SK-N-SH treated with all-trans-retinoic acid at 6 μM for 48 hours (cell line): ENCODE data around the gene PTPRF.

ENCODE experiments used
- ATAC-seq: fragments of 200-7000 bp; cut with Tn5 transposase; 3 replicates; pipeline ENCODE4 v1.9.1; 2020; ENCODE audit warnings: mild to moderate bottlenecking, moderate library complexity
- BACH2 ChIP-seq: fragments of 250-450 bp; sonication (Bioruptor Pico); IDR thresholded peaks from 2 replicates; pipeline ENCODE4 v1.9.0; 2021; ENCODE audit warnings: mild to moderate bottlenecking, borderline replicate concordance
- CSDC2 ChIP-seq: fragments of 250-450 bp; sonication (Bioruptor Pico); IDR thresholded peaks from 2 replicates; pipeline ENCODE4 v1.5.0; 2020; ENCODE audit warnings: mild to moderate bottlenecking, moderate library complexity
- CSRNP3 ChIP-seq: fragments of 250-450 bp; sonication (Bioruptor Pico); IDR thresholded peaks from 2 replicates; pipeline ENCODE4 v1.5.1; 2021; ENCODE audit warnings: mild to moderate bottlenecking, moderate library complexity
- ESRRG ChIP-seq: fragments of 250-450 bp; sonication (Bioruptor Pico); IDR thresholded peaks from 2 replicates; pipeline ENCODE4 v1.6.1; 2021; ENCODE audit warnings: mild to moderate bottlenecking
- GLIS3 ChIP-seq: fragments of 250-450 bp; sonication (Bioruptor Pico); IDR thresholded peaks from 2 replicates; pipeline ENCODE4 v1.5.0; 2020; ENCODE audit warnings: mild to moderate bottlenecking, moderate library complexity
- ISL1 ChIP-seq: fragments of 250-450 bp; sonication (Bioruptor Pico); IDR thresholded peaks from 2 replicates; pipeline ENCODE4 v2.1.2; 2022; ENCODE audit warnings: mild to moderate bottlenecking, moderate library complexity
- OSR1 ChIP-seq: fragments of 250-450 bp; sonication (Bioruptor Pico); IDR thresholded peaks from 2 replicates; pipeline ENCODE4 v1.8.0; 2022; ENCODE audit warnings: moderate library complexity, mild to moderate bottlenecking, inconsistent platforms
- PPARA ChIP-seq: fragments of 250-450 bp; sonication (Bioruptor Pico); IDR thresholded peaks from 2 replicates; pipeline ENCODE4 v1.5.0; 2020; ENCODE audit warnings: mild to moderate bottlenecking, borderline replicate concordance
- RARB ChIP-seq: fragments of 250-450 bp; sonication (Bioruptor Pico); IDR thresholded peaks from 2 replicates; pipeline ENCODE4 v1.8.0; 2021; ENCODE audit warnings: mild to moderate bottlenecking, moderate library complexity
- SNAI2 ChIP-seq: fragments of 250-450 bp; sonication (Bioruptor Pico); IDR thresholded peaks from 2 replicates; pipeline ENCODE4 v1.5.0; 2020; ENCODE audit warnings: mild to moderate bottlenecking, moderate library complexity
- TCF4 ChIP-seq: fragments of 250-450 bp; sonication (Bioruptor Pico); IDR thresholded peaks from 2 replicates; pipeline ENCODE4 v1.8.0; 2021; ENCODE audit warnings: mild to moderate bottlenecking, moderate library complexity, borderline replicate concordance
- TOX ChIP-seq: fragments of 250-450 bp; sonication (Bioruptor Pico); IDR thresholded peaks from 2 replicates; pipeline ENCODE4 v1.8.0; 2021; ENCODE audit warnings: mild to moderate bottlenecking, moderate library complexity, borderline replicate concordance
- ZC3H10 ChIP-seq: fragments of 250-450 bp; sonication (Bioruptor Pico); IDR thresholded peaks from 2 replicates; pipeline ENCODE4 v1.5.1; 2021; ENCODE audit warnings: mild to moderate bottlenecking, moderate library complexity
- ZFP3 ChIP-seq: fragments of 250-450 bp; sonication (Bioruptor Pico); IDR thresholded peaks from 2 replicates; pipeline ENCODE4 v1.5.0; 2020; ENCODE audit warnings: mild to moderate bottlenecking, moderate library complexity
- ZFP30 ChIP-seq: fragments of 450-650 bp; formaldehyde crosslinking; IDR thresholded peaks from 2 replicates; pipeline ENCODE4 v1.5.0; 2022; ENCODE audit warnings: mild to moderate bottlenecking, moderate library complexity
- ZNF565 ChIP-seq: fragments of 450-650 bp; formaldehyde crosslinking; conservative IDR thresholded peaks from 2 replicates; pipeline ENCODE4 v1.5.0; 2020; ENCODE audit warnings: low read depth, mild to moderate bottlenecking, moderate library complexity
- ZNF70 ChIP-seq: fragments of 450-650 bp; formaldehyde crosslinking; IDR thresholded peaks from 2 replicates; pipeline ENCODE4 v1.5.0; 2020; ENCODE audit warnings: mild to moderate bottlenecking, moderate library complexity
- ZNF8 ChIP-seq: fragments of 450-650 bp; formaldehyde crosslinking; IDR thresholded peaks from 2 replicates; pipeline ENCODE4 v1.5.0; 2020; ENCODE audit warnings: mild to moderate bottlenecking, moderate library complexity
- TF ChIP-seq, protein P1 (sequence below): fragments of 250-450 bp; sonication (Bioruptor Pico); IDR thresholded peaks from 2 replicates; pipeline ENCODE4 v1.8.0; 2021; ENCODE audit warnings: low read depth, mild to moderate bottlenecking, moderate library complexity, borderline replicate concordance
- TF ChIP-seq, protein P2 (sequence below): fragments of 250-450 bp; sonication (Bioruptor Pico); IDR thresholded peaks from 2 replicates; pipeline ENCODE4 v1.5.0; 2020; ENCODE audit warnings: mild to moderate bottlenecking, moderate library complexity
- TF ChIP-seq, protein P3 (sequence below): fragments of 250-450 bp; sonication (Bioruptor Pico); IDR thresholded peaks from 2 replicates; pipeline ENCODE4 v1.5.1; 2020; ENCODE audit warnings: low read depth, mild to moderate bottlenecking, moderate library complexity
- TF ChIP-seq, protein P4 (sequence below): fragments of 250-450 bp; sonication (Bioruptor Pico); IDR thresholded peaks from 2 replicates; pipeline ENCODE4 v1.8.0; 2020; ENCODE audit warnings: mild to moderate bottlenecking, moderate library complexity, borderline replicate concordance

The PTPRF gene

GRCh38 chr1:43536864-43537358 lies 6.2 kb downstream of the PTPRF start (continued):
- no peak for TF ChIP-seq ZNF70 (CRISPR knock-in tag)
- TF ChIP-seq TCF4 (CRISPR knock-in tag), result no peak
- TF ChIP-seq GLIS3 (CRISPR knock-in tag), result no peak
- TF ChIP-seq TOX (CRISPR knock-in tag), result no peak
- TF ChIP-seq, protein P1, sequence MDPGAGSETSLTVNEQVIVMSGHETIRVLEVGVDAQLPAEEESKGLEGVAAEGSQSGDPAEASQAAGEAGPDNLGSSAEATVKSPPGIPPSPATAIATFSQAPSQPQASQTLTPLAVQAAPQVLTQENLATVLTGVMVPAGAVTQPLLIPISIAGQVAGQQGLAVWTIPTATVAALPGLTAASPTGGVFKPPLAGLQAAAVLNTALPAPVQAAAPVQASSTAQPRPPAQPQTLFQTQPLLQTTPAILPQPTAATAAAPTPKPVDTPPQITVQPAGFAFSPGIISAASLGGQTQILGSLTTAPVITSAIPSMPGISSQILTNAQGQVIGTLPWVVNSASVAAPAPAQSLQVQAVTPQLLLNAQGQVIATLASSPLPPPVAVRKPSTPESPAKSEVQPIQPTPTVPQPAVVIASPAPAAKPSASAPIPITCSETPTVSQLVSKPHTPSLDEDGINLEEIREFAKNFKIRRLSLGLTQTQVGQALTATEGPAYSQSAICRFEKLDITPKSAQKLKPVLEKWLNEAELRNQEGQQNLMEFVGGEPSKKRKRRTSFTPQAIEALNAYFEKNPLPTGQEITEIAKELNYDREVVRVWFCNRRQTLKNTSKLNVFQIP (CRISPR knock-in tag), result no peak
- TF ChIP-seq RARB (CRISPR knock-in tag), result no peak
- no peak for TF ChIP-seq SNAI2 (CRISPR knock-in tag)

DNA sequence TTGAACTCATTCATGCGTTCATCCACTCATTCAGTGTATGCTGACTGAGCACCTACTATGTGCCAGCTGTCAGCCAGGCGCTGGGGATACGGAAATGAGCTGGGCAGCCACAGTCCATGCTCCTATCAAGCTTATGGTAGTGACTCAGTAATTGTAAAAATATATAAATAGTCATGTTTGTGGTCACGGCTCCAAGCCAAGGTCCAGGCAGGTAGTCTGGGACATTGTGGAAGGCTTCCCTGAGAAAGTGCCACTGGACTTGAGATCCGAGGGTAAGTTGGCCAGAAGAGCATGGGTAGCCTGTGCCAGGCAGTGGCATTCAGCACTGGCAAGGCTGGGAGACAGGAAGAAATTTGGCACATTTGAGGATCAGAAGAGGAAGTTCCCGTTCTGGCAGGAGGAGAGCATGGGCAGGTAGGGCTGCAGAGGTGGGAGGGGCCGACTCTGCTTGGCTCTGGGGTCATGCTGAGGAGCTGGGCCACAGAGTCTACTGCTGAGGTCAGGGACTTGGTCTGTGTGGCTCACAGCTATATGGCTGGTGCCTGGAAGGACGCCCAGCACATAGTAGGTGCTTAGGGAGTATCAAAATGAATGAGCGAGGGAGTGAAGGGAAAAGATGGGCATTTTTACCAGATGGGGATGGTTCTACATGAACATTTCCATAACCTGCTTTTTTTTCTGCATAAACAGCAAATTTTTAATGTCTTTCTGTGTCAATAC lies 6.9 kb downstream of the PTPRF start:
- TF ChIP-seq ZNF565 (CRISPR knock-in tag), result no peak
- TF ChIP-seq SNAI2 (CRISPR knock-in tag), result no peak
- TF ChIP-seq ZFP3 (CRISPR knock-in tag), result no peak
- no peak for TF ChIP-seq OSR1
- no peak for TF ChIP-seq PPARA
- TF ChIP-seq, all 23 proteins: peak for 0
- no peak for ATAC-seq

DNA sequence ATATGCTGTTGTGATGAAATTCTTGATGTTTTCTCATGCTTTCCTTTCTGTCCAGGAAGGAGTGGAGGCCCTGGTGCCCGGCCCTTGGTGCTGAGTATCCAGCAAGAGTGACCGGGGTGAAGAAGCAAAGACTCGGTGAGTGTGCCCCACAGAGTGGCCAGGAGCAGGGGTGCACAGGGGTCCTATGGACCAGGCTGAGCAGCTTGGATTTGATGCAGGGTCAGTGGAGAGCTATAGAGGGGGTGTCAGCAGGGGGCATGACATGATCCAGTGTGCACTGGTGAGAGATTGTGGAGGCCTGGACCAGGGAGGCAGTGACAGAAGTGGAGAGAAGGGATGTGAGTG lies 7.4 kb downstream of the PTPRF start:
- TF ChIP-seq ZC3H10 (CRISPR knock-in tag), result no peak
- no peak for TF ChIP-seq CSDC2 (CRISPR knock-in tag)
- TF ChIP-seq RARB (CRISPR knock-in tag), result no peak
- TF ChIP-seq, protein P1 (CRISPR knock-in tag), result no peak
- TF ChIP-seq BACH2 (CRISPR knock-in tag), result no peak
- no peak for TF ChIP-seq ISL1 (CRISPR knock-in tag)
- TF ChIP-seq ZFP3 (CRISPR knock-in tag), result no peak
- TF ChIP-seq ESRRG, result no peak
- TF ChIP-seq CSRNP3 (CRISPR knock-in tag), result no peak
- no peak for TF ChIP-seq ZFP30 (CRISPR knock-in tag)
- no peak for TF ChIP-seq ZNF565 (CRISPR knock-in tag)
- TF ChIP-seq, protein P2, sequence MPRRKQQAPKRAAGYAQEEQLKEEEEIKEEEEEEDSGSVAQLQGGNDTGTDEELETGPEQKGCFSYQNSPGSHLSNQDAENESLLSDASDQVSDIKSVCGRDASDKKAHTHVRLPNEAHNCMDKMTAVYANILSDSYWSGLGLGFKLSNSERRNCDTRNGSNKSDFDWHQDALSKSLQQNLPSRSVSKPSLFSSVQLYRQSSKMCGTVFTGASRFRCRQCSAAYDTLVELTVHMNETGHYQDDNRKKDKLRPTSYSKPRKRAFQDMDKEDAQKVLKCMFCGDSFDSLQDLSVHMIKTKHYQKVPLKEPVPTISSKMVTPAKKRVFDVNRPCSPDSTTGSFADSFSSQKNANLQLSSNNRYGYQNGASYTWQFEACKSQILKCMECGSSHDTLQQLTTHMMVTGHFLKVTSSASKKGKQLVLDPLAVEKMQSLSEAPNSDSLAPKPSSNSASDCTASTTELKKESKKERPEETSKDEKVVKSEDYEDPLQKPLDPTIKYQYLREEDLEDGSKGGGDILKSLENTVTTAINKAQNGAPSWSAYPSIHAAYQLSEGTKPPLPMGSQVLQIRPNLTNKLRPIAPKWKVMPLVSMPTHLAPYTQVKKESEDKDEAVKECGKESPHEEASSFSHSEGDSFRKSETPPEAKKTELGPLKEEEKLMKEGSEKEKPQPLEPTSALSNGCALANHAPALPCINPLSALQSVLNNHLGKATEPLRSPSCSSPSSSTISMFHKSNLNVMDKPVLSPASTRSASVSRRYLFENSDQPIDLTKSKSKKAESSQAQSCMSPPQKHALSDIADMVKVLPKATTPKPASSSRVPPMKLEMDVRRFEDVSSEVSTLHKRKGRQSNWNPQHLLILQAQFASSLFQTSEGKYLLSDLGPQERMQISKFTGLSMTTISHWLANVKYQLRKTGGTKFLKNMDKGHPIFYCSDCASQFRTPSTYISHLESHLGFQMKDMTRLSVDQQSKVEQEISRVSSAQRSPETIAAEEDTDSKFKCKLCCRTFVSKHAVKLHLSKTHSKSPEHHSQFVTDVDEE, result no peak
- no peak for TF ChIP-seq ZNF8 (CRISPR knock-in tag)
- TF ChIP-seq GLIS3 (CRISPR knock-in tag), result no peak
- no peak for TF ChIP-seq TCF4 (CRISPR knock-in tag)
- TF ChIP-seq, protein P3, sequence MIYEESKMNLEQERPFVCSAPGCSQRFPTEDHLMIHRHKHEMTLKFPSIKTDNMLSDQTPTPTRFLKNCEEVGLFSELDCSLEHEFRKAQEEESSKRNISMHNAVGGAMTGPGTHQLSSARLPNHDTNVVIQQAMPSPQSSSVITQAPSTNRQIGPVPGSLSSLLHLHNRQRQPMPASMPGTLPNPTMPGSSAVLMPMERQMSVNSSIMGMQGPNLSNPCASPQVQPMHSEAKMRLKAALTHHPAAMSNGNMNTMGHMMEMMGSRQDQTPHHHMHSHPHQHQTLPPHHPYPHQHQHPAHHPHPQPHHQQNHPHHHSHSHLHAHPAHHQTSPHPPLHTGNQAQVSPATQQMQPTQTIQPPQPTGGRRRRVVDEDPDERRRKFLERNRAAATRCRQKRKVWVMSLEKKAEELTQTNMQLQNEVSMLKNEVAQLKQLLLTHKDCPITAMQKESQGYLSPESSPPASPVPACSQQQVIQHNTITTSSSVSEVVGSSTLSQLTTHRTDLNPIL (CRISPR knock-in tag), result no peak
- TF ChIP-seq, protein P4, sequence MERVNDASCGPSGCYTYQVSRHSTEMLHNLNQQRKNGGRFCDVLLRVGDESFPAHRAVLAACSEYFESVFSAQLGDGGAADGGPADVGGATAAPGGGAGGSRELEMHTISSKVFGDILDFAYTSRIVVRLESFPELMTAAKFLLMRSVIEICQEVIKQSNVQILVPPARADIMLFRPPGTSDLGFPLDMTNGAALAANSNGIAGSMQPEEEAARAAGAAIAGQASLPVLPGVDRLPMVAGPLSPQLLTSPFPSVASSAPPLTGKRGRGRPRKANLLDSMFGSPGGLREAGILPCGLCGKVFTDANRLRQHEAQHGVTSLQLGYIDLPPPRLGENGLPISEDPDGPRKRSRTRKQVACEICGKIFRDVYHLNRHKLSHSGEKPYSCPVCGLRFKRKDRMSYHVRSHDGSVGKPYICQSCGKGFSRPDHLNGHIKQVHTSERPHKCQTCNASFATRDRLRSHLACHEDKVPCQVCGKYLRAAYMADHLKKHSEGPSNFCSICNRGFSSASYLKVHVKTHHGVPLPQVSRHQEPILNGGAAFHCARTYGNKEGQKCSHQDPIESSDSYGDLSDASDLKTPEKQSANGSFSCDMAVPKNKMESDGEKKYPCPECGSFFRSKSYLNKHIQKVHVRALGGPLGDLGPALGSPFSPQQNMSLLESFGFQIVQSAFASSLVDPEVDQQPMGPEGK, result no peak
- ATAC-seq, result no peak
